Cardiac fibroblast (primary cell): ENCODE measurements around the gene GRIN1.

ENCODE experiments used
- DNase-seq, 2 donors: peaks; one replicate each; pipeline versions ENCODE4 v3.0.0 to v3.0.0-alpha.2; 2010; ENCODE audit warnings: low read depth in 2 of 2
- H3K4me3 ChIP-seq, 2 donors: replicated peaks in 1 of 2; 1 replicate in 1 of 2; 2 replicates in 1 of 2; pipeline ENCODE4 v1.5.1; 2011; ENCODE audit warnings: low read depth in 2 of 2, low read length in 2 of 2, mild to moderate bottlenecking in 2 of 2, moderate library complexity in 1 of 2
- TF ChIP-seq, protein P1 (sequence below): IDR thresholded peaks from one replicate; pipeline ENCODE4 v1.5.1; 2011; ENCODE audit warnings: low read depth, mild to moderate bottlenecking, low read length, inconsistent platforms

Gene GRIN1

GRCh38 chr9:137183980-137184595 lies 45.1 kb downstream of the GRIN1 start:
- TF ChIP-seq, protein P1, sequence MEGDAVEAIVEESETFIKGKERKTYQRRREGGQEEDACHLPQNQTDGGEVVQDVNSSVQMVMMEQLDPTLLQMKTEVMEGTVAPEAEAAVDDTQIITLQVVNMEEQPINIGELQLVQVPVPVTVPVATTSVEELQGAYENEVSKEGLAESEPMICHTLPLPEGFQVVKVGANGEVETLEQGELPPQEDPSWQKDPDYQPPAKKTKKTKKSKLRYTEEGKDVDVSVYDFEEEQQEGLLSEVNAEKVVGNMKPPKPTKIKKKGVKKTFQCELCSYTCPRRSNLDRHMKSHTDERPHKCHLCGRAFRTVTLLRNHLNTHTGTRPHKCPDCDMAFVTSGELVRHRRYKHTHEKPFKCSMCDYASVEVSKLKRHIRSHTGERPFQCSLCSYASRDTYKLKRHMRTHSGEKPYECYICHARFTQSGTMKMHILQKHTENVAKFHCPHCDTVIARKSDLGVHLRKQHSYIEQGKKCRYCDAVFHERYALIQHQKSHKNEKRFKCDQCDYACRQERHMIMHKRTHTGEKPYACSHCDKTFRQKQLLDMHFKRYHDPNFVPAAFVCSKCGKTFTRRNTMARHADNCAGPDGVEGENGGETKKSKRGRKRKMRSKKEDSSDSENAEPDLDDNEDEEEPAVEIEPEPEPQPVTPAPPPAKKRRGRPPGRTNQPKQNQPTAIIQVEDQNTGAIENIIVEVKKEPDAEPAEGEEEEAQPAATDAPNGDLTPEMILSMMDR, result no peak
- H3K4me3 ChIP-seq, result no peak overlapping the region
- DNase-seq, result no peak

DNA sequence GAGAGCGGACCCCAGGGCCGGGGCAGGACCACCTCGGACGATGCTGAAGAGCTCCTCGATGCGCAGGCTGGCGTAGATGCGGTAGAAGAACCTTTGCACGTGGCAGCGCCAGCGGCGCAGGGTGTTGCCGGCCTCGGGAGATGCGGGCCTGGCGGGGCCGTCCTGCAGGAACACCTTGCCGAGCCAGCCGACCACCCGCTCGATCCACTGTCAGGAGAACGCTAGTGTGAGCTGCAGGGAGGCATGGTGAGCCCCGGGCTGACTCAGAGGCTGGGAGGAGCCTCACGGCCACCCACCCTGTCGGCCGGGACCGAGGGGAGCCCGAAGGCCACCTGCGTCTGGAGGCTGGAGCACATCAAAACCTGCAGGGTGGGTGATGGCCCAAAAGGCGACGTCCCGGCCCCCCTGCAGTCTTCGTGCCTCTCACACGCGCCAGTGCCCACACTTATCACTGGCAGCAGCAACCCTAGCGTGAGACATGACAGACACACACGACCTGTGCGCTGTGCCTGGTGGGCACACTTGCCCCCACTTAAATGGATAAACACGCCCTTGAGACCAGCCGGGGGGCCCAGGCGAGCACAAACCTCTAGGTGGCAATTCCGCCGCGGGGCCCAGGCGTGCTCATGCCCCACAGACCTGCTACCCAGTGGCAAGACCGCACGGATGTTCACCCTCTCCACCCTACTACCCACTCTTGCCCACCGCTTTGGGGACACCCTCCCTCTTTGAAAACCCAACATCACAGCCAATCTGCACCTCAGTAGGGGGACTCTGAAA lies 46.1 kb downstream of the GRIN1 start:
- no peak overlapping the region for H3K4me3 ChIP-seq
- TF ChIP-seq, protein P1, result no peak
- DNase-seq, result no peak

DNA sequence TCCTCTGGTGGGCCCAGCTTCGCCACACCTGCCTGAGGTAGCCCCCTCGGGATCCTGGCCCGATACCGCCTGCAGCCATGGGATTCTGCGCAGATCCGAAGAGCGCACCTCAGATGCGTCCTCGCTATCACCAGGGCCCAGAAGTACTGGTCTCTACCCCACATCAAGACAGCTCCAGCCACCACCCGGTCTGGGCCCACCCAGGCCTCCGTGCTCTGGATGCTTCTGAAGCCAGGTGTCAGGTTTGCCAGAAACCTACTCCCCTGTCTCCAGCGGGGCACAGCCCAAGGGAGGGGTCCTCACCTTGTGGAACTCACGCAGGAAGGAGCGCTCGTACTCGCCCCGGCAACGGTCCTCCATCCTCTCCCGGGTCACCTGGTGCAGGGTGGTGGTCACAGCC lies 47.0 kb downstream of the GRIN1 start:
- TF ChIP-seq, protein P1, result no peak

GRCh38 chr9:137186385-137186784 lies 47.4 kb downstream of the GRIN1 start:
- DNase-seq, result no peak
- TF ChIP-seq, protein P1, result no peak
- H3K4me3 ChIP-seq, result no peak overlapping the region

More for the DNA sequence above, 47.0 kb downstream of the GRIN1 start:
- no peak overlapping the region for H3K4me3 ChIP-seq
- DNase-seq, result no peak

DNA sequence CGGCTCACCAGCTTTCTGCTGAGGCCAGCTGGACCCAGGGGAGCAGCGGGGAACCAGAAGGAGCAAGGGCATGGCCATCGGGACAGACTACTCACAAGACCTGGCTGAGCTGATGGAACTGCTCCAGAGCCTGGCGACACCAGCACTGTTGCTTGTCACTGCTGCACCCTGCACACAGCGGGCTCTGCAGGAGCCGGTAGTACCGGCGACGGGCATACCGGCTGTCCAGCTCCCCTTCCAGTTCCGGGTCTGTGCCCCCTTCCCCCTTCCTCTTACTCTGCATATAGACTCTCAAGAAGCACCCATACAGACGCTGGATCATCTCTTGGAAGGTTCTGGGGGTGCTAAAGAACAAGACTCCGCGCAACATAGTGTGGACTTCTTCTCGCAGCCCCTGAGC lies 48.4 kb downstream of the GRIN1 start:
- DNase-seq, result no peak
- peak overlapping the region; percentile 95 to 99 for H3K4me3 ChIP-seq
- TF ChIP-seq, protein P1, result no peak

GRCh38 chr9:137188086-137188489 lies 49.1 kb downstream of the GRIN1 start:
- TF ChIP-seq, protein P1, result no peak
- peak overlapping the region; percentile 95 to 99 for H3K4me3 ChIP-seq
- DNase-seq, result no peak
